Measurements from ENCODE around the gene S100A5.

S100A5 gene

GRCh38 chr1:153568367-153569099 is 27.8 kb upstream of the S100A5 start:
- Histone ChIP-seq H4K91ac (ENCODE audit: low read depth, low read length) (peak overlapping the region; percentile 100), H2BK12ac (ENCODE audit: low read length) (peak overlapping the region; percentile 53), H2BK5ac (ENCODE audit: low read depth, low read length, poor library complexity) (peak overlapping the region; percentile 99), H3K14ac (ENCODE audit: low read length) (peak overlapping the region; percentile 82), H2AFZ (ENCODE audit: insufficient read depth, low read length, poor library complexity) (peak overlapping the region; percentile 30), H2AK5ac (ENCODE audit: low read length) (peak overlapping the region; percentile 80), H3K4ac (ENCODE audit: low read depth, low read length) (peak overlapping the region; percentile 66), H3K27me3 (ENCODE audit: insufficient read depth, low read length) (no peaks in the 10 kb centered on the region), H3K4me3 (ENCODE audit: low read depth, low read length) (no peak overlapping the region), H3K79me2 (ENCODE audit: control insufficient read depth, insufficient read depth, low read length, poor library complexity) (peaks cover 16% of the 10 kb centered on the region), H4K8ac (ENCODE audit: low read depth, low read length) (peak overlapping the region; percentile 80), H3K9ac (ENCODE audit: low read length) (no peak overlapping the region), H3K18ac (ENCODE audit: low read length) (peak overlapping the region; percentile 85), H3K79me1 (ENCODE audit: low read length) (peaks cover 56% of the 10 kb centered on the region), H3K36me3 (ENCODE audit: control insufficient read depth in 1 of 2, insufficient read depth in 2 of 2, low read length in 2 of 2) (no peaks in the 10 kb centered on the region), H3K4me2 (ENCODE audit: low read length) (peak overlapping the region; percentile 29), H3K4me1 (ENCODE audit: control insufficient read depth in 1 of 2, insufficient read depth in 2 of 2, low read length in 2 of 2) (peaks cover 37 to 48% of the 10 kb centered on the region in 2 experiments), H3K27ac (ENCODE audit: low read depth, low read length) (peak overlapping the region; percentile 100), H4K12ac (ENCODE audit: low read depth, low read length) (peak overlapping the region; percentile 26), H3K23ac (ENCODE audit: low read length) (no peak overlapping the region), H3K9me3 (ENCODE audit: insufficient read depth, low read depth, low read length) (no peaks in the 10 kb centered on the region), H2BK120ac (ENCODE audit: insufficient read depth, low read length, poor library complexity) (peak overlapping the region; percentile 93)
- no CpG with 5 or more reads among the region's 25 CpGs for WGBS (ENCODE audit: extremely low coverage, insufficient coverage, insufficient read length)
- DNase-seq, result peak; percentile 98 to 99

DNA sequence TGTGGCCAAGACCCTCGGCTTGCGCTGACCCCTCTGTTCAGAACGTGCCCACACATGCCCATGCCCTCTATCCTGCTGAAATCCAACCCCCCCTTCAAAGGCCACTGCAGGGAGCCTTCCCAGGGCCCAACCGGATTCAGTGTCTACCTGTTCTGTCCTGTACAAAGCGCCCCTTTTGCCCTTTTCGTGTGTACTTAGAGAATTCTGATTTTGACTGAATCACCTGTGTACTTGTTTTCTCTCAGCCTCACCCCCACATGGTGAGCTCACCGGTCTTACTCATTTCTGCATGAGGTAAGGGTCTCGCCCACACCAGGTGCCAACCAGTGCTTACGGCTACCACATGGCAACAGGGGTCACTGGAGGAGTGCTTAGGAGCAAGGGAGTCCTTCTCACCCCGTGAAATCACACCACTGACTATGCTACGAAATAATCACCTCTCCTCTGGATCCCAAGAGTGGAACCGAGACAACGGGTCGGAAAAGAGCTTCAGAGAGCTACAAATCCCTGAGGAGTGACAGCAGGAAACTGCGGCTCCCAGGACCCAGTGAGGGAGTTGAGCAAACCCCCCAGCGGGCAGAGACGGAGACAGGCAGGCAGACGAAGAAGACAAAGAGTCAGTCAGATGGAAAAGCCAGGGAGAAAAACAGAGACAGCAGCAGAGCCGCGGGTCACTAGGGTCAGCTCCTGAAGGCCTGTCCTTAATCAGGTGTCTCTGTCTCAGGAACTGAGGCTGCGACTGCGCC is 27.1 kb upstream of the S100A5 start:
- Histone ChIP-seq H2BK12ac (ENCODE audit: low read length) (peak overlapping the region; percentile 94), H3K36me3 (ENCODE audit: control insufficient read depth in 1 of 2, insufficient read depth in 2 of 2, low read length in 2 of 2) (no peaks in the 10 kb centered on the region), H3K79me1 (ENCODE audit: low read length) (peaks cover 59% of the 10 kb centered on the region), H2BK120ac (ENCODE audit: insufficient read depth, low read length, poor library complexity) (peak overlapping the region; percentile 100), H3K9ac (ENCODE audit: low read length) (peak overlapping the region; percentile 71), H2AFZ (ENCODE audit: insufficient read depth, low read length, poor library complexity) (peak overlapping the region; percentile 56), H3K23ac (ENCODE audit: low read length) (no peak overlapping the region), H3K27ac (ENCODE audit: low read depth, low read length) (peak overlapping the region; percentile 100), H2AK5ac (ENCODE audit: low read length) (peak overlapping the region; percentile 99), H3K79me2 (ENCODE audit: control insufficient read depth, insufficient read depth, low read length, poor library complexity) (peaks cover 16% of the 10 kb centered on the region), H3K4me1 (ENCODE audit: control insufficient read depth in 1 of 2, insufficient read depth in 2 of 2, low read length in 2 of 2) (peaks cover 39 to 51% of the 10 kb centered on the region in 2 experiments), H3K27me3 (ENCODE audit: insufficient read depth, low read length) (no peaks in the 10 kb centered on the region), H3K9me3 (ENCODE audit: insufficient read depth, low read depth, low read length) (no peaks in the 10 kb centered on the region), H3K14ac (ENCODE audit: low read length) (peak overlapping the region; percentile 99), H3K4ac (ENCODE audit: low read depth, low read length) (peak overlapping the region; percentile 98), H2BK5ac (ENCODE audit: low read depth, low read length, poor library complexity) (peak overlapping the region; percentile 99), H3K4me3 (ENCODE audit: low read depth, low read length) (no peak overlapping the region), H3K18ac (ENCODE audit: low read length) (peak overlapping the region; percentile 98), H4K91ac (ENCODE audit: low read depth, low read length) (peak overlapping the region; percentile 100), H4K12ac (ENCODE audit: low read depth, low read length) (peak overlapping the region; percentile 43), H4K8ac (ENCODE audit: low read depth, low read length) (peak overlapping the region; percentile 91), H3K4me2 (ENCODE audit: low read length) (peak overlapping the region; percentile 39)
- peak; percentile 64 to 71 for DNase-seq
- no CpG with 5 or more reads among the region's 22 CpGs for WGBS (ENCODE audit: extremely low coverage, insufficient coverage, insufficient read length)

DNA sequence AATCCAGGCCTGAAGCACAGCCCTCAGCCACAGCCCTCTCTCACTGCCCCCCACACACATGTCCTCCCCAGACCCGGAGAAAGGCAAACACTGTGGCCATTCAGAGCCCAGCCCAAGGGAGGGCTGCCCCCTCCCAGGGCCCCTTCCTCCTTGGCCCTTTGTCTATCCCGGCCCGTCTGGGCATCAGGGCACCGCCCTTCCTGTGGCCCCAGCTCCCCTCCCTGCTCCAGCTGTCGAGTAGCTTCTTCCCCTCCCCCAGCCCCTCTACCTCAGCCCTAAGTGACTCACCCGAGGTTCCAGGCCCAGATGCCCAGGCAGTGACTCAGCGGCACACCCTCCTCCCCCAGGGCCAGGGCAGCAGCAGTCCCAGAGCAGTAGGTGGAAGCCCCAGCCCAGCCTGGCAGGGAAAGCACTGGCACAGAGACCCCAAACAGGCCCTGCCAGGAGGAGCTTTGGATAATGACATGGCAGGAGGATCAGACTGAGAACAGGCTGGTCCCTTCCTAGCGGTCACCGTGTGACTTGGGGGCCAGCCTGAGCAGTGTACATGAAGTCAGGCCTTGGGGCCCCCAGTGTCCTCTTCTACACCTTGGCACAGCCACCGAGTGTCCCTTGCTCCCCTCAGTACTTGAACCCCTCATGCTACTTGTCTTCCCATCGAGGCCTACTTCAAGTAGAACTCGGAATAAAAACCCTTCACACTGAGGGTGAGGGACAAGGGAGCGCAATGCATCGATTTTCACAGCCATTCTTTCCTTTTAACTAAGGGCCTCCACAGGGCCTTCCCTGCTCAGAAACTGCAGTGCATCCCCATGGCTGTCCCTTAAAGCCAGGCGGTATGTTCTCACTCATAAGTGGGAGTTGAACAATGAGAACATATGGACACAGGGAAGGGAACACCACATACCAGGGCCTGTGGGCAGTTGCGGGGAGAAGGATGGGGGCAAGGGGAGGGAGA is 26.0 kb upstream of the S100A5 start:
- H3K9me3 ChIP-seq (ENCODE audit: insufficient read depth, low read depth, low read length), result no peaks in the 10 kb centered on the region
- H3K27ac ChIP-seq (ENCODE audit: low read depth, low read length), result peak overlapping the region; percentile 100
- H3K4me2 ChIP-seq (ENCODE audit: low read length), result peak overlapping the region; percentile 30
- no CpG with 5 or more reads among the region's 16 CpGs for WGBS (ENCODE audit: extremely low coverage, insufficient coverage, insufficient read length)
- peak overlapping the region; percentile 98 for H3K14ac ChIP-seq (ENCODE audit: low read length)
- peak overlapping the region; percentile 78 for H2AFZ ChIP-seq (ENCODE audit: insufficient read depth, low read length, poor library complexity)
- peak overlapping the region; percentile 94 for H4K8ac ChIP-seq (ENCODE audit: low read depth, low read length)
- peak overlapping the region; percentile 98 for H3K18ac ChIP-seq (ENCODE audit: low read length)
- peak overlapping the region; percentile 100 for H4K91ac ChIP-seq (ENCODE audit: low read depth, low read length)
- peak overlapping the region; percentile 29 for H3K4me3 ChIP-seq (ENCODE audit: low read depth, low read length)
- peaks cover 59% of the 10 kb centered on the region for H3K79me1 ChIP-seq (ENCODE audit: low read length)
- H2BK12ac ChIP-seq (ENCODE audit: low read length), result peak overlapping the region; percentile 99
- peaks cover 39 to 51% of the 10 kb centered on the region in 2 experiments for H3K4me1 ChIP-seq (ENCODE audit: control insufficient read depth in 1 of 2, insufficient read depth in 2 of 2, low read length in 2 of 2)
- H3K9ac ChIP-seq (ENCODE audit: low read length), result peak overlapping the region; percentile 79
- H4K12ac ChIP-seq (ENCODE audit: low read depth, low read length), result peak overlapping the region; percentile 86
- no peaks in the 10 kb centered on the region for H3K36me3 ChIP-seq (ENCODE audit: control insufficient read depth in 1 of 2, insufficient read depth in 2 of 2, low read length in 2 of 2)
- H3K23ac ChIP-seq (ENCODE audit: low read length), result peak overlapping the region; percentile 87
- peak overlapping the region; percentile 100 for H2BK120ac ChIP-seq (ENCODE audit: insufficient read depth, low read length, poor library complexity)
- DNase-seq, result peak; percentile 97
- H2BK5ac ChIP-seq (ENCODE audit: low read depth, low read length, poor library complexity), result peak overlapping the region; percentile 100
- peak overlapping the region; percentile 99 for H2AK5ac ChIP-seq (ENCODE audit: low read length)
- H3K27me3 ChIP-seq (ENCODE audit: insufficient read depth, low read length), result no peaks in the 10 kb centered on the region
- H3K4ac ChIP-seq (ENCODE audit: low read depth, low read length), result peak overlapping the region; percentile 97
- peaks cover 16% of the 10 kb centered on the region for H3K79me2 ChIP-seq (ENCODE audit: control insufficient read depth, insufficient read depth, low read length, poor library complexity)
